Fibroblast of lung (primary cell): ENCODE results near the gene TXNDC5.

Source experiments
- EZH2 ChIP-seq: IDR thresholded peaks from 2 replicates; pipeline ENCODE4 v1.5.1; 2012; ENCODE audit warnings: low read length, control low read depth, mild to moderate bottlenecking; ENCODE audit errors: missing control alignments
- TF ChIP-seq, protein P1 (sequence below), 2 donors: IDR thresholded peaks in 1 of 2; conservative IDR thresholded peaks in 1 of 2; 1 replicate in 1 of 2; 2 replicates in 1 of 2; pipeline ENCODE4 v1.5.1; 2011 to 2012; ENCODE audit warnings: low read length in 2 of 2, control low read depth in 1 of 2, inconsistent platforms in 1 of 2, low read depth in 1 of 2, mild to moderate bottlenecking in 1 of 2

GRCh38 chr6:7901056-7901455 is 9.5 kb downstream of the TXNDC5 start:
- TF ChIP-seq EZH2 = no peak
- TF ChIP-seq, protein P1, sequence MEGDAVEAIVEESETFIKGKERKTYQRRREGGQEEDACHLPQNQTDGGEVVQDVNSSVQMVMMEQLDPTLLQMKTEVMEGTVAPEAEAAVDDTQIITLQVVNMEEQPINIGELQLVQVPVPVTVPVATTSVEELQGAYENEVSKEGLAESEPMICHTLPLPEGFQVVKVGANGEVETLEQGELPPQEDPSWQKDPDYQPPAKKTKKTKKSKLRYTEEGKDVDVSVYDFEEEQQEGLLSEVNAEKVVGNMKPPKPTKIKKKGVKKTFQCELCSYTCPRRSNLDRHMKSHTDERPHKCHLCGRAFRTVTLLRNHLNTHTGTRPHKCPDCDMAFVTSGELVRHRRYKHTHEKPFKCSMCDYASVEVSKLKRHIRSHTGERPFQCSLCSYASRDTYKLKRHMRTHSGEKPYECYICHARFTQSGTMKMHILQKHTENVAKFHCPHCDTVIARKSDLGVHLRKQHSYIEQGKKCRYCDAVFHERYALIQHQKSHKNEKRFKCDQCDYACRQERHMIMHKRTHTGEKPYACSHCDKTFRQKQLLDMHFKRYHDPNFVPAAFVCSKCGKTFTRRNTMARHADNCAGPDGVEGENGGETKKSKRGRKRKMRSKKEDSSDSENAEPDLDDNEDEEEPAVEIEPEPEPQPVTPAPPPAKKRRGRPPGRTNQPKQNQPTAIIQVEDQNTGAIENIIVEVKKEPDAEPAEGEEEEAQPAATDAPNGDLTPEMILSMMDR (conservative IDR thresholded peaks at IDR 0.05 in 1 of 2, IDR thresholded peaks at IDR 0.05 in 1 of 2; ENCODE audit: low read depth in 1 of 2, low read length in 2 of 2) = no peak
